K562 (cell line): ENCODE results near the gene BTBD10. TPM values are rescaled to one million over a fixed set of nuclear protein-coding genes. Genes with fewer than 3 reads are reported as not detected.

Experiments
- CC2D1A ChIP-seq: fragments of 450-650 bp; IDR thresholded peaks from 2 replicates; pipeline ENCODE4 v1.6.1; 2017; ENCODE audit warnings: mild to moderate bottlenecking
- CEBPB ChIP-seq: fragments of 450-650 bp; IDR thresholded peaks from 2 replicates; pipeline ENCODE4 v1.6.1; 2016; ENCODE audit warnings: missing genetic modification characterization, missing compliant biosample characterization
- E2F3 ChIP-seq: fragments of 250-450 bp; sonication (Bioruptor Pico); IDR thresholded peaks from 2 replicates; pipeline ENCODE4 v1.4.0; 2020; ENCODE audit warnings: mild to moderate bottlenecking
- FOSL1 ChIP-seq: fragments of 200-800 bp; sonication (Bioruptor generic); conservative IDR thresholded peaks from 2 replicates; pipeline ENCODE4 v1.6.1; 2016; ENCODE audit warnings: missing genetic modification characterization, missing compliant biosample characterization
- HDAC8 ChIP-seq: fragments of 450-650 bp; IDR thresholded peaks from 2 replicates; pipeline ENCODE4 v1.6.1; 2016; ENCODE audit warnings: mild to moderate bottlenecking, missing genetic modification characterization, moderate library complexity, missing compliant biosample characterization
- HLTF ChIP-seq: fragments of 450-650 bp; IDR thresholded peaks from 2 replicates; pipeline ENCODE4 v1.6.1; 2016
- HMGN3 ChIP-seq: IDR thresholded peaks from 2 replicates; pipeline ENCODE4 v1.6.1; 2011; ENCODE audit warnings: borderline replicate concordance, low read depth, mild to moderate bottlenecking, mixed read lengths, low read length; ENCODE audit not compliant: insufficient read length; ENCODE audit errors: extremely low read depth
- HMGXB4 ChIP-seq: sonication (generic); formaldehyde crosslinking; IDR thresholded peaks from 2 replicates; pipeline ENCODE4 v1.8.1; 2023; ENCODE audit warnings: mild to moderate bottlenecking, missing genetic modification reagents
- IRF1 ChIP-seq: sonication (generic); formaldehyde crosslinking; IDR thresholded peaks from 2 replicates; pipeline ENCODE4 v1.8.0; 2022; ENCODE audit warnings: missing genetic modification reagents, mild to moderate bottlenecking, borderline replicate concordance
- JUN ChIP-seq, 2 experiments: sonication (generic) in 1 of 2; formaldehyde crosslinking in 1 of 2; IDR thresholded peaks; 2 replicates each; pipeline versions ENCODE4 v1.6.1 to v1.8.0; 2012 to 2022; ENCODE audit warnings: borderline replicate concordance in 2 of 2, mild to moderate bottlenecking in 2 of 2, improper control_type of control experiment in 1 of 2, low read depth in 1 of 2, low read length in 1 of 2, missing genetic modification reagents in 1 of 2
- KAT2B ChIP-seq: IDR thresholded peaks from one replicate; pipeline ENCODE4 v1.6.1; 2012; ENCODE audit warnings: low read depth, mild to moderate bottlenecking, control low read depth, inconsistent platforms, low read length, moderate library complexity
- LEF1 ChIP-seq: fragments of 450-650 bp; IDR thresholded peaks from 2 replicates; pipeline ENCODE4 v1.6.1; 2016; ENCODE audit warnings: mild to moderate bottlenecking
- MAFG ChIP-seq: fragments of 450-650 bp; conservative IDR thresholded peaks from 2 replicates; pipeline ENCODE4 v1.6.1; 2016; ENCODE audit warnings: missing genetic modification characterization, missing compliant biosample characterization
- NFE2 ChIP-seq: IDR thresholded peaks from 2 replicates; pipeline ENCODE4 v1.6.1; 2014; ENCODE audit warnings: antibody characterized with exemption, low read depth
- NR1H2 ChIP-seq: sonication (generic); formaldehyde crosslinking; IDR thresholded peaks from 2 replicates; pipeline ENCODE4 v1.4.0; 2020; ENCODE audit warnings: mild to moderate bottlenecking, missing genetic modification reagents
- STAG1 ChIP-seq: sonication (generic); formaldehyde crosslinking; IDR thresholded peaks from 2 replicates; pipeline ENCODE4 v1.5.0; 2020; ENCODE audit warnings: missing genetic modification reagents, borderline replicate concordance
- TSC22D4 ChIP-seq: fragments of 450-650 bp; IDR thresholded peaks from 2 replicates; pipeline ENCODE4 v1.6.1; 2016; ENCODE audit warnings: missing genetic modification characterization, missing biosample characterization, control low read depth
- ZKSCAN3 ChIP-seq: fragments of 250-450 bp; sonication (Bioruptor Pico); IDR thresholded peaks from 2 replicates; pipeline ENCODE4 v1.4.0; 2020
- ZNF197 ChIP-seq: fragments of 200-800 bp; sonication (Bioruptor generic); IDR thresholded peaks from 2 replicates; pipeline ENCODE4 v1.6.1; 2016; ENCODE audit warnings: low read depth, missing genetic modification characterization, missing compliant biosample characterization
- ZNF263 ChIP-seq: sonication (generic); formaldehyde crosslinking; IDR thresholded peaks from 2 replicates; pipeline ENCODE4 v1.8.0; 2022; ENCODE audit warnings: mild to moderate bottlenecking, missing genetic modification reagents, borderline replicate concordance
- ZNF354B ChIP-seq: fragments of 250-450 bp; sonication (Bioruptor Pico); IDR thresholded peaks from 2 replicates; pipeline ENCODE4 v1.4.0; 2020
- ZNF444 ChIP-seq: fragments of 250-450 bp; sonication (Bioruptor Pico); IDR thresholded peaks from 2 replicates; pipeline ENCODE4 v1.4.0; 2020; ENCODE audit warnings: mild to moderate bottlenecking, moderate library complexity
- ZNF511 ChIP-seq: sonication (generic); formaldehyde crosslinking; IDR thresholded peaks from 2 replicates; pipeline ENCODE4 v1.8.0; 2022; ENCODE audit warnings: mild to moderate bottlenecking, missing genetic modification reagents
- ZNF586 ChIP-seq: fragments of 450-650 bp; formaldehyde crosslinking; conservative IDR thresholded peaks from 2 replicates; pipeline ENCODE4 v1.4.0; 2020; ENCODE audit warnings: mild to moderate bottlenecking, moderate library complexity
- ZNF79 ChIP-seq: fragments of 250-450 bp; sonication (Bioruptor Pico); IDR thresholded peaks from 2 replicates; pipeline ENCODE4 v1.4.0; 2020; ENCODE audit warnings: low read depth, mild to moderate bottlenecking, moderate library complexity
- polyA plus RNA-seq, 8 experiments: library from polyadenylated mRNA; depleted of rRNA in 4 of 8; stranded (reverse) in 5 of 8; unstranded in 3 of 8; fragments of >200 nt; fragmentation: Nextera tagmentation in 2 of 8; fragmentation: Illumina TruSeq in 1 of 8; extraction: Ambion mirVana in 2 of 8; extraction: Trizol in 1 of 8; gene quantifications; 2 replicates each; pipeline versions ENCODE4 v1.2.1 to v1.2.3, GENCODE V29; 2011 to 2014; ENCODE audit warnings: inconsistent platforms in 1 of 8, missing spikeins in 1 of 8
- total RNA-seq, 7 experiments: library from RNA; depleted of rRNA in 6 of 7; stranded (reverse); fragments of >200 nt in 6 of 7; fragmentation: Illumina TruSeq in 2 of 7; extraction: Trizol in 2 of 7; gene quantifications; 2 replicates each; pipeline versions ENCODE4 v1.2.1 to v1.2.3, GENCODE V29; 2011 to 2021; ENCODE audit warnings: low replicate concordance in 1 of 7

Gene BTBD10
- total and polyA plus RNA-seq, 9 of the 15 experiments (the other 6 are each of a cell fraction or from before 2014, with no cell fraction given), result 11.6 to 22.8 (median 16.3) TPM

GRCh38 chr11:13339195-13340153 is 123.5 kb downstream of the BTBD10 start (continued):
- TF ChIP-seq FOSL1 (tag), result 0 out of 2 replicates have a peak, but pooled peaks have one; percentile 16
- TF ChIP-seq HLTF, result no peak
- TF ChIP-seq HMGN3, result no peak
- no peak for TF ChIP-seq HMGXB4
- TF ChIP-seq ZNF79 (CRISPR knock-in tag), result no peak
- peak; percentile 16; the same call in 1 of the 2 replicates for TF ChIP-seq NFE2
- no peak for TF ChIP-seq ZKSCAN3 (CRISPR knock-in tag)
- TF ChIP-seq ZNF444 (CRISPR knock-in tag), result no peak
- TF ChIP-seq ZNF511 (CRISPR knock-in tag), result no peak
- TF ChIP-seq ZNF354B, result no peak
- TF ChIP-seq JUN (IDR thresholded peaks at IDR 0.05; ENCODE audit: borderline replicate concordance, low read depth, low read length), result peak; percentile 30; the same call in 1 of the 2 replicates
- no peak for TF ChIP-seq JUN (CRISPR knock-in tag; IDR thresholded peaks at IDR 0.05; ENCODE audit: borderline replicate concordance)
- TF ChIP-seq ZNF197 (CRISPR knock-in tag), result no peak
- no peak for TF ChIP-seq ZNF586 (CRISPR knock-in tag)
- TF ChIP-seq KAT2B, result no peak
- no peak for TF ChIP-seq CC2D1A
- TF ChIP-seq LEF1, result no peak
- no peak for TF ChIP-seq CEBPB
- no peak for TF ChIP-seq E2F3 (CRISPR knock-in tag)
- no peak for TF ChIP-seq IRF1 (CRISPR knock-in tag)
- no peak for TF ChIP-seq STAG1 (CRISPR knock-in tag)
- TF ChIP-seq HDAC8 (tag), result no peak
- TF ChIP-seq ZNF263 (CRISPR knock-in tag), result no peak
- no peak for TF ChIP-seq TSC22D4 (tag)
- no peak for TF ChIP-seq NR1H2 (CRISPR knock-in tag)
- TF ChIP-seq MAFG (tag), result 0 out of 2 replicates have a peak, but pooled peaks have one; percentile 10
